ENCODE measurements around the gene DSCAML1.

The DSCAML1 gene

DNA sequence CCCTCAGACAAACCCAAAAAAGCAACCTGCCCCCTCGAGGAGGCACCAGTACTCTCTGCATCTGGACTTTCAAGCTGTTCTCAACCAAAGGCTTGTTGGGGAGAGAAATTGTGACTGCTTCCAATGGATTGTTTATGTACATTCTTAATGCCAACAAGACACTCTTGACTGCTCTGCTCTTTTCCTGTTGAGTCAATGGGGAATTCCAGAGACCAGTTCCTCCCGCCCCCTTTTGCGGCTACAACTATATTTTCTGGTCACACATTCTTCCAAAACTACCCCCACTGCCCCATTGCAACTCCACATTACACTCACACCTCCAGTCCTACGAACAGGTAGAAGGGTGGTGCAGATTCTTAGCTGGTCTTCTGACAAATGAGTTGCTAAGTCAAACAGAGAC is 187.0 kb downstream of the DSCAML1 start:
- Histone ChIP-seq H3F3A (ENCODE audit: insufficient read depth, low read length) (no peaks in the 10 kb centered on the region), H3K4me3 (ENCODE audit: low read depth, low read length, poor library complexity, severe bottlenecking) (no peak overlapping the region), H3K9me2 (ENCODE audit: low read depth, low read length) (no peaks in the 10 kb centered on the region), H3K9me3 (ENCODE audit: low read length) (no peaks in the 10 kb centered on the region), H3K79me2 (ENCODE audit: insufficient read depth, low read length) (no peaks in the 10 kb centered on the region), H3K4me1 (ENCODE audit: insufficient read depth, low read length, severe bottlenecking) (no peaks in the 10 kb centered on the region), H3K9ac (ENCODE audit: low read length) (no peak overlapping the region), H3K4me2 (ENCODE audit: low read length) (no peak overlapping the region), H3K27me3 (ENCODE audit: insufficient read depth, low read length) (no peaks in the 10 kb centered on the region; the same call in 1 of the 2 replicates), H3K27ac (ENCODE audit: low read depth, low read length, poor library complexity, severe bottlenecking) (no peak overlapping the region), H3K36me3 (ENCODE audit: insufficient read depth, low read length) (no peaks in the 10 kb centered on the region), H2AFZ (ENCODE audit: low read length) (no peak overlapping the region), H4K20me1 (ENCODE audit: insufficient read depth, low read length) (no peaks in the 10 kb centered on the region)
- TF ChIP-seq EZH2 (IDR thresholded peaks at IDR 0.05; ENCODE audit: borderline replicate concordance, low read length) (no peak), CTCF (IDR thresholded peaks at IDR 0.05; ENCODE audit: low read length) (no peak)

GRCh38 chr11:117607449-117607848 is 189.6 kb downstream of the DSCAML1 start:
- Histone ChIP-seq H2AFZ (ENCODE audit: low read length) (no peak overlapping the region), H3K27me3 (ENCODE audit: insufficient read depth, low read length) (no peaks in the 10 kb centered on the region; the same call in 1 of the 2 replicates), H4K20me1 (ENCODE audit: insufficient read depth, low read length) (no peaks in the 10 kb centered on the region), H3F3A (ENCODE audit: insufficient read depth, low read length) (no peaks in the 10 kb centered on the region), H3K9ac (ENCODE audit: low read length) (no peak overlapping the region), H3K4me3 (ENCODE audit: low read depth, low read length, poor library complexity, severe bottlenecking) (no peak overlapping the region), H3K4me1 (ENCODE audit: insufficient read depth, low read length, severe bottlenecking) (no peaks in the 10 kb centered on the region), H3K4me2 (ENCODE audit: low read length) (no peak overlapping the region), H3K9me2 (ENCODE audit: low read depth, low read length) (no peaks in the 10 kb centered on the region), H3K79me2 (ENCODE audit: insufficient read depth, low read length) (no peaks in the 10 kb centered on the region), H3K36me3 (ENCODE audit: insufficient read depth, low read length) (no peaks in the 10 kb centered on the region), H3K9me3 (ENCODE audit: low read length) (no peaks in the 10 kb centered on the region), H3K27ac (ENCODE audit: low read depth, low read length, poor library complexity, severe bottlenecking) (no peak overlapping the region)
- no peak for TF ChIP-seq EZH2 (IDR thresholded peaks at IDR 0.05; ENCODE audit: borderline replicate concordance, low read length)

DNA sequence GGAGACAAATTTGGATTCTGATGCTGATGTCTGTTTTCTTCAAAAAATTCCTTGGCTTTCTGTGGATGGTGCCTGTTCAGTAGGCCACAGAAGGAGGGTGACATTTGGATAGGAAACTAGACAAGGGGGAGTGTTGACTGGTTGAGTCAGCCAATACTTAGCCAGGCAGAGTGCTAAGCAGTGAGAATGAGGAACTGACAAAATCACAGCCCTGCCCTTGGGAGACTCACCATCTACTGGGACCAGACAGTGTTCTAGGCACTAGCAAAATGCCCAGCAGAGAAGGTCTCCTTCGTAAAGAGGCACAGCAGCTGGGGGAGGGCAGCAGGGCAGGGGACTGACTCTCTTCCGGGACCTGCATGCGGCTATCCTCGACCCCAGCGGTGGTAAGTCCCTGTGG is 190.2 kb downstream of the DSCAML1 start:
- Histone ChIP-seq H3F3A (ENCODE audit: insufficient read depth, low read length) (no peaks in the 10 kb centered on the region), H3K79me2 (ENCODE audit: insufficient read depth, low read length) (no peaks in the 10 kb centered on the region), H4K20me1 (ENCODE audit: insufficient read depth, low read length) (no peaks in the 10 kb centered on the region), H3K36me3 (ENCODE audit: insufficient read depth, low read length) (no peaks in the 10 kb centered on the region), H2AFZ (ENCODE audit: low read length) (no peak overlapping the region), H3K4me1 (ENCODE audit: insufficient read depth, low read length, severe bottlenecking) (no peaks in the 10 kb centered on the region), H3K9me2 (ENCODE audit: low read depth, low read length) (no peaks in the 10 kb centered on the region), H3K27me3 (ENCODE audit: insufficient read depth, low read length) (no peaks in the 10 kb centered on the region; the same call in 1 of the 2 replicates), H3K4me2 (ENCODE audit: low read length) (no peak overlapping the region), H3K9me3 (ENCODE audit: low read length) (no peaks in the 10 kb centered on the region), H3K4me3 (ENCODE audit: low read depth, low read length, poor library complexity, severe bottlenecking) (no peak overlapping the region), H3K27ac (ENCODE audit: low read depth, low read length, poor library complexity, severe bottlenecking) (no peak overlapping the region), H3K9ac (ENCODE audit: low read length) (no peak overlapping the region)
- no peak for TF ChIP-seq CTCF (IDR thresholded peaks at IDR 0.05; ENCODE audit: low read length)
- no peak for TF ChIP-seq EZH2 (IDR thresholded peaks at IDR 0.05; ENCODE audit: borderline replicate concordance, low read length)

GRCh38 chr11:117606211-117606610 is 190.8 kb downstream of the DSCAML1 start:
- H3K27ac ChIP-seq (ENCODE audit: low read depth, low read length, poor library complexity, severe bottlenecking): no peak overlapping the region
- TF ChIP-seq EZH2 (IDR thresholded peaks at IDR 0.05; ENCODE audit: borderline replicate concordance, low read length): no peak
- no peak for TF ChIP-seq CTCF (IDR thresholded peaks at IDR 0.05; ENCODE audit: low read length)
- H3K27me3 ChIP-seq (ENCODE audit: insufficient read depth, low read length): no peaks in the 10 kb centered on the region; the same call in 1 of the 2 replicates
- no peaks in the 10 kb centered on the region for H3K9me2 ChIP-seq (ENCODE audit: low read depth, low read length)
- no peak overlapping the region for H3K9ac ChIP-seq (ENCODE audit: low read length)
- H4K20me1 ChIP-seq (ENCODE audit: insufficient read depth, low read length): no peaks in the 10 kb centered on the region
- no peaks in the 10 kb centered on the region for H3K9me3 ChIP-seq (ENCODE audit: low read length)
- H3K36me3 ChIP-seq (ENCODE audit: insufficient read depth, low read length): no peaks in the 10 kb centered on the region
- no peak overlapping the region for H3K4me3 ChIP-seq (ENCODE audit: low read depth, low read length, poor library complexity, severe bottlenecking)
- no peaks in the 10 kb centered on the region for H3K4me1 ChIP-seq (ENCODE audit: insufficient read depth, low read length, severe bottlenecking)
- H3K79me2 ChIP-seq (ENCODE audit: insufficient read depth, low read length): no peaks in the 10 kb centered on the region
- no peaks in the 10 kb centered on the region for H3F3A ChIP-seq (ENCODE audit: insufficient read depth, low read length)
- H3K4me2 ChIP-seq (ENCODE audit: low read length): no peak overlapping the region
- no peak overlapping the region for H2AFZ ChIP-seq (ENCODE audit: low read length)

Measured in OCI-LY1 (cell line).